ENCODE results near the gene TRUB2. TPM values are rescaled to one million over a fixed set of nuclear protein-coding genes. Genes with fewer than 3 reads are reported as not detected.

The TRUB2 gene
- total RNA-seq, 1 donor from 2014 or later = 8.3 TPM

DNA sequence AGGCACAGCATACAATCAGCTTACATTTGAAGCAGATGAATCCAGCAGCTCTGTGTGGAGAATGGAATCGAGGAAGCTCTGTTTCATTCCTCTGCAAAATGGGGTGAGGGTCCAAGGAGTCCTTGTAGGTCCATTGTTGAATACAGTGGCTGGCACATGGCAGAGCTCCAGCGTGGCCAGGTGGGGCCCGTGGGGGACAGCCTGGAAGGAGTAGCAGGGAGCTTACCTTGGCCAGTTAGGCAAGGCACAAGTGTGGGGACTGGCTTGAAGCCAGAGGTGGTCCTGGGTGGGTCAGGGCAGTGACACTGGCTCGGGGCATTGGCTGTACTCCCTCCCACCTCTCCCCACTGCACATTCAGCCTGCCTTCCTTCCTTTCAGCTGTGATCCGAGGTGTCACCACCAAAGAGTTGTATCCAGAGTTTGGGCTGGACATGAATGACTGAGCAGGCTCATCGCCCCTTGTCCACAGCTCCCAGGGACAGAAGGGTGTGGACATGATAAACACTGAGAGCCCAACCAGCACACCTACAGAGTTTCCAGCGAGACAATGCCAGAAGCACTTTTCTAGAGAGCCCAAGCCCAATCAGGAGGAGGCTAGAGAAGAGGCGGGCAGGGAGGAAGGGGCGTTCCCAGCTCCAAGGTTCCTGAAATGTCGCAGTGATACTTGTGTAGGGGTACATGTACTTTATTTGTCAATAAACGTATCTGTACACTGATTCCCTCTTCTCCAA is 33.8 kb downstream of the TRUB2 start:
- Histone ChIP-seq H3K4me1 (no peaks in the 10 kb centered on the region), H3K9ac (no peak overlapping the region), H3K4me3 (no peak overlapping the region), H2AFZ (replicated peaks) (no peak overlapping the region), H3K36me3 (no peaks in the 10 kb centered on the region), H3K9me3 (ENCODE audit: low read depth) (no peaks in the 10 kb centered on the region), H3K79me2 (ENCODE audit: low read depth) (no peaks in the 10 kb centered on the region), H3K27me3 (no peaks in the 10 kb centered on the region), H3K27ac (no peak overlapping the region), H3F3A (ENCODE audit: low read depth) (no peaks in the 10 kb centered on the region), H3K4me2 (no peak overlapping the region), H4K20me1 (ENCODE audit: low read depth) (no peaks in the 10 kb centered on the region)
- Mint-ChIP-seq H3K9me3 (no peaks in the 10 kb centered on the region), H3K36me3 (peaks cover 3% of the 10 kb centered on the region), H3K4me3 (no peak overlapping the region), H3K27me3 (ENCODE audit: insufficient read depth, low read depth) (peaks cover 3% of the 10 kb centered on the region), H3K4me1 (no peaks in the 10 kb centered on the region), H3K27ac (no peak overlapping the region)
- no peak for TF ChIP-seq EZH2 (IDR thresholded peaks at IDR 0.05)
- DNase-seq (ENCODE audit: low spot score) = no peak

DNA sequence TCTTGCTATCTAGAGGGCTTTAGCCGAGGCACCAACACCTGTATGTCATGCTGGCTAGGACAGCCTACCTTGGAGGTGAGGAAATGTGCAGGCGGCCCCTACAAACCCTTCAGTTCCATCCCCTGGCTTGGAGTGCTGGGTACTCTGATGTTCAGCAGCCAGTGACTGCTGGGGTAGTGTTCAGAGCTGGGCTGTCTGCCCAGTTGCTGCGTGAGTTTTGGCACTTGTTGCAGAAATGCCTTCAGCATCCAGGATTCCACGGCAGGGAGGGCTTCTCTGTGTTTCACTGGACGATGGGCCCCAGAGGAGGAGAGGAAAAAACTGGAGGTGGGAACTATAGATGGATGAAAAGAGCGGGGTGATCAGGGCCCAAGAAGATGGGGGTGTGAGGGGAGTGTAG is 35.8 kb downstream of the TRUB2 start:
- H3K27me3 Mint-ChIP-seq (ENCODE audit: insufficient read depth, low read depth) = peaks cover 3% of the 10 kb centered on the region
- H3K36me3 Mint-ChIP-seq = peaks cover 3% of the 10 kb centered on the region
- Histone ChIP-seq H3K4me1 (no peaks in the 10 kb centered on the region), H3K36me3 (no peaks in the 10 kb centered on the region), H3F3A (ENCODE audit: low read depth) (no peaks in the 10 kb centered on the region), H3K4me3 (no peak overlapping the region), H2AFZ (replicated peaks) (no peak overlapping the region), H3K79me2 (ENCODE audit: low read depth) (no peaks in the 10 kb centered on the region), H3K27me3 (no peaks in the 10 kb centered on the region), H3K9me3 (ENCODE audit: low read depth) (no peaks in the 10 kb centered on the region), H3K9ac (no peak overlapping the region), H3K4me2 (no peak overlapping the region), H3K27ac (no peak overlapping the region), H4K20me1 (ENCODE audit: low read depth) (no peaks in the 10 kb centered on the region)
- H3K27ac Mint-ChIP-seq = no peak overlapping the region
- no peaks in the 10 kb centered on the region for H3K9me3 Mint-ChIP-seq
- H3K4me3 Mint-ChIP-seq = peak overlapping the region; percentile 64
- no peak for DNase-seq (ENCODE audit: low spot score)
- no peak for TF ChIP-seq EZH2 (IDR thresholded peaks at IDR 0.05)
- TF ChIP-seq, protein P1, sequence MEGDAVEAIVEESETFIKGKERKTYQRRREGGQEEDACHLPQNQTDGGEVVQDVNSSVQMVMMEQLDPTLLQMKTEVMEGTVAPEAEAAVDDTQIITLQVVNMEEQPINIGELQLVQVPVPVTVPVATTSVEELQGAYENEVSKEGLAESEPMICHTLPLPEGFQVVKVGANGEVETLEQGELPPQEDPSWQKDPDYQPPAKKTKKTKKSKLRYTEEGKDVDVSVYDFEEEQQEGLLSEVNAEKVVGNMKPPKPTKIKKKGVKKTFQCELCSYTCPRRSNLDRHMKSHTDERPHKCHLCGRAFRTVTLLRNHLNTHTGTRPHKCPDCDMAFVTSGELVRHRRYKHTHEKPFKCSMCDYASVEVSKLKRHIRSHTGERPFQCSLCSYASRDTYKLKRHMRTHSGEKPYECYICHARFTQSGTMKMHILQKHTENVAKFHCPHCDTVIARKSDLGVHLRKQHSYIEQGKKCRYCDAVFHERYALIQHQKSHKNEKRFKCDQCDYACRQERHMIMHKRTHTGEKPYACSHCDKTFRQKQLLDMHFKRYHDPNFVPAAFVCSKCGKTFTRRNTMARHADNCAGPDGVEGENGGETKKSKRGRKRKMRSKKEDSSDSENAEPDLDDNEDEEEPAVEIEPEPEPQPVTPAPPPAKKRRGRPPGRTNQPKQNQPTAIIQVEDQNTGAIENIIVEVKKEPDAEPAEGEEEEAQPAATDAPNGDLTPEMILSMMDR (IDR thresholded peaks at IDR 0.05) = no peak
- TF ChIP-seq EZH2phosphoT487 (IDR thresholded peaks at IDR 0.05) = no peak
- H3K4me1 Mint-ChIP-seq = no peaks in the 10 kb centered on the region

DNA sequence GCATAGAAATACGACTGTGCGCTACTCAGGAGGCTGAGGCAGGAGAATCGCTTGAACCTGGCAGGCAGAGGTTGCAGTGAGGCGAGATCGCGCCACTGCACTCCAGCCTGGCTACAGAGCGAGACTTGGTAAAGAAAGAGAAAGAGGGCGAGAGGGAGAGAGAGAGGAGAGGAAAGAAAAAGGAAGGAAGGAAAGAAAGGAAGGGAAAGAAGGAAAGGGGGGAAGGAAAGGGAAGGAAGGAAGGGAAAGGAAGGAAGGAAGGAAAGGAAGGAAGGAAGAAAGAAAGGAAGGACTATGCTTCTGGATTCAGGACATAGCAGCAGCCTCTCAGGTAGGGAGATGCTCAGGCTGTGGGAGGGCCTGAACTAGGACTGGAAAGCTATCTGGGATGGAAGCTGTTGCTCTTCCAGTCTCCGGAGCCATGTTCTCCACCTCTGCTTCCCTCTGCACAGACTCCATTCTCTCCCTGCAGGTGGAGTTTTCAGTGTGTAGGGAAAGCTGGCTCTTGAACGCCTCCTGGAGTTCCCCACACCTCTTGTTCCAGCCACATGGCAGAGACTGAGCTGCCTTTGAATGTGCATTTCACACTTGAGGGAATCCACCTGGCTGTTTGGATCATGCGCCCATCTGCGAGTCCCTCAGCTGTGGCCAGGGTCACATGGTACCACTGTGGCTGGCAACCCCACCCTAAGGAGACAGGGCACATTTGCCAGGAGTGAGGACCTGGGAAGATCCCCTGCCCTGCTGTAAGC is 37.0 kb downstream of the TRUB2 start:
- Histone ChIP-seq H3K27ac (no peak overlapping the region), H3K36me3 (no peaks in the 10 kb centered on the region), H3K9me3 (ENCODE audit: low read depth) (no peaks in the 10 kb centered on the region), H3K4me1 (no peaks in the 10 kb centered on the region), H3K27me3 (no peaks in the 10 kb centered on the region), H4K20me1 (ENCODE audit: low read depth) (no peaks in the 10 kb centered on the region), H3K9ac (no peak overlapping the region), H3F3A (ENCODE audit: low read depth) (no peaks in the 10 kb centered on the region), H3K79me2 (ENCODE audit: low read depth) (no peaks in the 10 kb centered on the region), H3K4me2 (no peak overlapping the region), H3K4me3 (no peak overlapping the region), H2AFZ (replicated peaks) (no peak overlapping the region)
- H3K9me3 Mint-ChIP-seq = no peaks in the 10 kb centered on the region
- TF ChIP-seq, protein P1 (IDR thresholded peaks at IDR 0.05) = no peak
- TF ChIP-seq EZH2phosphoT487 (IDR thresholded peaks at IDR 0.05) (no peak), EZH2 (IDR thresholded peaks at IDR 0.05) (no peak)
- H3K36me3 Mint-ChIP-seq = peaks cover 6% of the 10 kb centered on the region
- H3K4me1 Mint-ChIP-seq = no peaks in the 10 kb centered on the region
- peaks cover 3% of the 10 kb centered on the region for H3K27me3 Mint-ChIP-seq (ENCODE audit: insufficient read depth, low read depth)
- H3K27ac Mint-ChIP-seq = peak overlapping the region; percentile 76
- no peak for DNase-seq (ENCODE audit: low spot score)
- no peak overlapping the region for H3K4me3 Mint-ChIP-seq

DNA sequence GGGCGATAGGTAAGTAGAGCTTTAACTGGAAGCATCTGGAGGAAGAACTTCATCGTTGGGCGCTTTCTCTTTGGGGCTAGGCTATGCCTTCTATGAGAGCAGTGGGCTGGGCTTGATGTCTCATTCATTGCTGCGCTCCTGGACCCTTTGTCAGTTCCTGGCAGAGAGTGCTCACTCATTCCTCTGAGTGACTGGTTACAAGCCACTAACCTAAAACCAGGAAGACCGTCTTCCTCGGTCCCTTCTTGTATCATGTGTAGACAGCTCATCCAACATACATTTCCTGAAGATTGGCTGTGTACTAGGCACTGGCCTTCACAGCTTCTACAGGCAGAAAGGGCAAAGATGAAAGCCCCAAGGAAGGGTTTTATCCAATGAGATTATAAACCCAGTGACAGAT is 39.7 kb downstream of the TRUB2 start:
- DNase-seq (ENCODE audit: low spot score) = no peak
- H3K27ac Mint-ChIP-seq = peak overlapping the region; percentile 53
- peaks cover 6% of the 10 kb centered on the region for H3K4me1 Mint-ChIP-seq
- Histone ChIP-seq H3K27ac (no peak overlapping the region), H3K27me3 (no peaks in the 10 kb centered on the region), H3K4me1 (no peaks in the 10 kb centered on the region), H4K20me1 (ENCODE audit: low read depth) (no peaks in the 10 kb centered on the region), H3K9ac (no peak overlapping the region), H3K4me3 (no peak overlapping the region), H3F3A (ENCODE audit: low read depth) (no peaks in the 10 kb centered on the region), H3K36me3 (no peaks in the 10 kb centered on the region), H3K4me2 (no peak overlapping the region), H3K79me2 (ENCODE audit: low read depth) (peaks cover 1% of the 10 kb centered on the region), H3K9me3 (ENCODE audit: low read depth) (no peaks in the 10 kb centered on the region), H2AFZ (replicated peaks) (no peak overlapping the region)
- TF ChIP-seq EZH2phosphoT487 (IDR thresholded peaks at IDR 0.05) (no peak), EZH2 (IDR thresholded peaks at IDR 0.05) (no peak)
- TF ChIP-seq, protein P1 (IDR thresholded peaks at IDR 0.05) = no peak
- H3K36me3 Mint-ChIP-seq = peaks cover 5% of the 10 kb centered on the region
- H3K4me3 Mint-ChIP-seq = no peak overlapping the region
- H3K27me3 Mint-ChIP-seq (ENCODE audit: insufficient read depth, low read depth) = peaks cover 3% of the 10 kb centered on the region
- no peaks in the 10 kb centered on the region for H3K9me3 Mint-ChIP-seq
